ENCODE data around the gene TALDO1.

Gene TALDO1

DNA sequence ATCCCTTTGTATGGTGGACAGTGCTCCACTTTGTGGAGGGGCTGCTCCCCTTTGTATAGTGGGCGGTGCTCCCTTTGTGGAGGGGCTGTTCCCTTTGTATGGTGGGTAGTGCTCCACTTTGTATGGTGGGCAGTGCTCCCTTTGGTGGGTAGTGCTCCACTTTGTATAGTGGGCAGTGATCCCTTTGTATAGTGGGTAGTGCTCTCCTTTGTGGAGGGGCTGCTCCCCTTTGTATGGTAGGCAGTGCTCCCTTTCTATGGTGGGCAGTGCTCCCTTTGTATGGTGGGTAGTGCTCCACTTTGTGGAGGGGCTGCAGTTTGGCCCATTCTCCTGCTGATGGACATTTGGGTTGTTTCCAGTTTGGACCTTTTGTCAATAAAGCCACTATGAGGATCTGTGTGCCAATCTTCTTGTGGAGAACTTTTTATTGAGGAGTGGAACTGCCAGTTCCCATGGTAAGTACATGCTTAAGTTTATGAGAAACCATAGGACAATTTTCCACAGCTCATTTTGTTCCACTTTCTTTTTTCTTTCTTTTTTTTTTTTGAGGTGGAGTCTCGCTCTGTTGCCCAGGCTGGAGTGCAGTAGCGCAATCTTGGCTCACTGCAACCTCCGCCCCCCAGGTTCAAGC lies 4.6 kb upstream of the TALDO1 start:
- Mint-ChIP-seq H3K27me3 (ENCODE audit: low read depth) (peaks cover 15% of the 10 kb centered on the region), H3K27ac (no peak overlapping the region), H3K4me1 (ENCODE audit: low read depth) (peaks cover 9% of the 10 kb centered on the region), H3K36me3 (ENCODE audit: low read depth) (no peaks in the 10 kb centered on the region), H3K9me3 (no peaks in the 10 kb centered on the region), H3K4me3 (no peak overlapping the region)

DNA sequence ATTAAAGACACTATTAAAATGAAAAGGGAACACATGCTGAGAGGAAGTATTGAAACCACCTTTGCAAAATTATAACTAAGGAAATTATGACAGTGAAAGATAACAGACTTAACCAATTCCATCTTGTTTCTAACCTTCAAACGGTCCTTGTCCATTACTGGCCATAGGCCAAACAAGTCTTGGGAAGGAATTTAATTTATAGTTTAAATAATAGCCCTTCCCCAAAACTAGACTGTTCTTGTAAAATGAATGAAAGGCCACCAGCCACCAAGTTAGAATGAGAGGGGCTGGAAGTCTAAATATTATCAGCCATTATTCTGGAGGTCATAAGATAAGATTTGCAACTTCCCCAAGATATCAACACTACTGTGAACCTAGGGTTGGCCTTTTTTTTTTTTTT lies 1.8 kb upstream of the TALDO1 start:
- Mint-ChIP-seq H3K36me3 (ENCODE audit: low read depth) (no peaks in the 10 kb centered on the region), H3K9me3 (no peaks in the 10 kb centered on the region), H3K27ac (no peak overlapping the region), H3K4me1 (ENCODE audit: low read depth) (peaks cover 17% of the 10 kb centered on the region), H3K4me3 (no peak overlapping the region), H3K27me3 (ENCODE audit: low read depth) (no peaks in the 10 kb centered on the region)

DNA sequence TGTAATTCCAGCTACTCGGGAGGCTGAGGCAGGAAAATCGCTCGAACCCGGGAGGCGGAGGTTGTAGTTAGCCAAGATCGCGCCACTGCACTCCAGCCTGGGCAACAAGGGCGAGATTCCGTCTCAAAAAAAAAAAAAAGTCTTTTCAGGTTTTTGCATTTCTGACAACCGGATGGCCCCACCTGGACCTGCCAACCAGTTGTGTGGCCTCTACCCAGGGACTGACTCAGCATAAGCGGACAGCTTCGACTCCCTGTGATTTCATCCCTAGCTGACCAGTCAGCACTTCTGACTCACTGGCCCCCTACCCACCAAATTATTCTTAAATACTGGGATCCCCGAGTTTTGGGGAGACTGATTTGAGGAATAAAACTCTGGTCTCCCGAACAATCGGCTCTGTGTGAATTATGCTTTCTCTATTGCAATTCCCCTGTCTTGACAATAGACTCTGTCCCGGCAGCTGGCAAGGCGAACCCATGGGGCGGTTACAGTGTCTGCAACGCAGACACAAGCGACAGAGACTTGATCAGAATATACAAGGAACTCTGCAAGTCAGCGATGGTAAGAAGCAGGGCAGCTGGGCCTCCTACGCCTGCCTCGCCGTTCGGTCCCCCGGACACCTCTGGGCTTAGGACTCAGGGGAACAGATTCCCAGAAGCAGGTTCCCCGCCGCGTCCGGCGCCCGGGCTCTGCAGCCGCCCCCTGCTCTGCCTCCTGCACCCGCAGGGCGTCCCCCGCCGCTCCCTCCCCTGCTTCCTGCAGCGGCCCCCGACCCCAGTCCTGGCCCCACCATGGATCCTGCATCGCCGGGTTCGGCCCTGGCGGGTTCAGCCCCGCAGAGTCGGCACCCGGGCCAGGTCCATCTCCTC lies 741 bp upstream of the TALDO1 start:
- H3K4me3 Mint-ChIP-seq: peak overlapping the region; percentile 84
- no peaks in the 10 kb centered on the region for H3K9me3 Mint-ChIP-seq
- no peaks in the 10 kb centered on the region for H3K27me3 Mint-ChIP-seq (ENCODE audit: low read depth)
- peaks cover 17% of the 10 kb centered on the region for H3K4me1 Mint-ChIP-seq (ENCODE audit: low read depth)
- no peaks in the 10 kb centered on the region for H3K36me3 Mint-ChIP-seq (ENCODE audit: low read depth)
- peak overlapping the region; percentile 82 for H3K27ac Mint-ChIP-seq

DNA sequence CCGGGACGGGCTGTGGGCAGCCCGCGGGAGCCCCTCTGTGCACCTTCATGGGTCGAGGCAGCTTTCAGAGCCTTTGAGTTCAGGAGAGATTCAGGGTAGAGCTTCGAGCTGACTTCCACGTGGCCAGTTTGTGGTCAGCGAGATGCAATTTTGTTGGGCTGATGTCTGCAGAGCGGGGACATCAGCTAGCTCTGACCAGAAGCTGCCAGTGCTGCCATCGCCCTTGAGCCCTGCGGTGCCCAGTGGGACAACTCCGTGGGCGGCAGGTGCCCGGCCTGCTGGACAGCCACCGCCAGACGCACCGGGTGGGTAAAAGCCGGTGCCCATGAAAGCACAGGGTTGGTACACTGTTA lies 719 bp downstream of the TALDO1 start:
- Mint-ChIP-seq H3K9me3 (no peaks in the 10 kb centered on the region), H3K27ac (peak overlapping the region; percentile 79), H3K4me3 (peak overlapping the region; percentile 86), H3K27me3 (ENCODE audit: low read depth) (no peaks in the 10 kb centered on the region), H3K4me1 (ENCODE audit: low read depth) (peaks cover 18% of the 10 kb centered on the region), H3K36me3 (ENCODE audit: low read depth) (no peaks in the 10 kb centered on the region)

DNA sequence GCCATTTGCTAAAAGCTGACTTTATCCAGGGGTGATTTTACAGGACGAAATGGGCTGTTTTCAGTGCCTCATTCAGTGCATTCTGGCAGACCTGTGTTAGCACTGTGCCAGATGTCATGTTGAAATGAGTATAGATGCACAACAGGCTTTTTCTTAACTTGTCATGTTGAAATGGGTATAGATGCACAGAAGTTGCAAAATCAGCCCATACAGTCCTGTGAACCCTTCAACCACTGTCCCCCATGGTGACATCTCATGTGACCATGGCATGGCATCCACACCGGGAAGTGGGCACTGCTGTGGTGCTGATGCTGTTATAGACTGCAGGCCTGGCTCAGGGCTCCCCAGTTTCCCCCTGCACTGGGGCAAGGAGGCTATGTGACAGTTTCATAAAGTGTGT lies 2.5 kb downstream of the TALDO1 start:
- Mint-ChIP-seq H3K27ac (no peak overlapping the region), H3K4me1 (ENCODE audit: low read depth) (peaks cover 18% of the 10 kb centered on the region), H3K9me3 (no peaks in the 10 kb centered on the region), H3K36me3 (ENCODE audit: low read depth) (no peaks in the 10 kb centered on the region), H3K27me3 (ENCODE audit: low read depth) (no peaks in the 10 kb centered on the region), H3K4me3 (peak overlapping the region; percentile 61)

DNA sequence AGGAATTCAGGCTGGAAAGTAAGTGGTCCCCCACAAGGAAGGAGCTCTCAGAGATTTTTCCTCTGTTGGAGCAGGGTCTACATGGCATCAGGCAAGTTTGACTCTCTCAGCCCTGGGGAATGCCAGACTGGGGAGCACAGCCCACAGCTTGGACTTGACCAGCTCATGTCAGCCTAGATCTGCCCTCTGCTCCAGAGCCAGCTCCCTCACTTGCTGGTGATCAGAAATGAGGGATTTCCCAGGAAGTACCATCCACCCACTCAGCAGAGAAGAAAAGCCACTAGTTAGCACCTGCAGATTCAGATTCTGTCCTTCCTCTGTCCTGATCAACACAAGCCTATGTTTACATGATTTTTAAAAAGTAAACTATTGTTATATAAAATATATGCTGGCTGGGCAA lies 13.0 kb downstream of the TALDO1 start:
- Mint-ChIP-seq H3K9me3 (no peaks in the 10 kb centered on the region), H3K27ac (no peak overlapping the region), H3K36me3 (ENCODE audit: low read depth) (peaks cover 32% of the 10 kb centered on the region)

DNA sequence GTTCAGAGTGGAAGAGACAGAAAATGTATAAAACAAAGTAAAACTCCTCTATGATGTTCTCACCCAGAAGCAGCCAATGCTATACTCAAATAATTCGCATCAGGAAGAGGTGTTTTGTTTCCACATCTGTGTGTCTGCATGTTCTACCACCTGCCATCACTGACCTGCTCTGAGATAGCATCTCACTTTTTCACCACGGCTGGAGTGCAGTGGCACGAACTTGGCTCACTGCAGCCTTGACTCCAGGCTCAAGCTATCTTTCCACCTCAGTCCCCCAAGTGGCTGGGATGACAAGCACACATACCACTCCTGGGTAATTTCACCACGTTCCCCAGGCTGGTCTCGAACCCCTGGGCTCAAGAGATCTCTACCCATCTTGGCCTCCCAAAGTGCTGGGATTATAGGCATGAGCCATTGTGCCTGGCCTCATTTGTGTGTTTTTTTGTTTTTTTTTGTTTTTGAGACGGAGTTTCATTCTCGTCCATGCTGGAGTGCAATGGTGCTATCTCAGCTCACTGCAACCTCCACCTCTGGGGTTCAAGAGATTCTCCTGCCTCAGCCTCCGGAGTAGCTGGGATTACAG lies 14.4 kb downstream of the TALDO1 start:
- Mint-ChIP-seq H3K4me1 (ENCODE audit: low read depth) (peaks cover 4% of the 10 kb centered on the region), H3K9me3 (no peaks in the 10 kb centered on the region), H3K36me3 (ENCODE audit: low read depth) (peaks cover 30% of the 10 kb centered on the region), H3K27me3 (ENCODE audit: low read depth) (no peaks in the 10 kb centered on the region), H3K27ac (no peak overlapping the region), H3K4me3 (no peak overlapping the region)

More for the DNA sequence above, 13.0 kb downstream of the TALDO1 start:
- Mint-ChIP-seq H3K4me1 (ENCODE audit: low read depth) (peaks cover 4% of the 10 kb centered on the region), H3K4me3 (no peak overlapping the region), H3K27me3 (ENCODE audit: low read depth) (no peaks in the 10 kb centered on the region)

DNA sequence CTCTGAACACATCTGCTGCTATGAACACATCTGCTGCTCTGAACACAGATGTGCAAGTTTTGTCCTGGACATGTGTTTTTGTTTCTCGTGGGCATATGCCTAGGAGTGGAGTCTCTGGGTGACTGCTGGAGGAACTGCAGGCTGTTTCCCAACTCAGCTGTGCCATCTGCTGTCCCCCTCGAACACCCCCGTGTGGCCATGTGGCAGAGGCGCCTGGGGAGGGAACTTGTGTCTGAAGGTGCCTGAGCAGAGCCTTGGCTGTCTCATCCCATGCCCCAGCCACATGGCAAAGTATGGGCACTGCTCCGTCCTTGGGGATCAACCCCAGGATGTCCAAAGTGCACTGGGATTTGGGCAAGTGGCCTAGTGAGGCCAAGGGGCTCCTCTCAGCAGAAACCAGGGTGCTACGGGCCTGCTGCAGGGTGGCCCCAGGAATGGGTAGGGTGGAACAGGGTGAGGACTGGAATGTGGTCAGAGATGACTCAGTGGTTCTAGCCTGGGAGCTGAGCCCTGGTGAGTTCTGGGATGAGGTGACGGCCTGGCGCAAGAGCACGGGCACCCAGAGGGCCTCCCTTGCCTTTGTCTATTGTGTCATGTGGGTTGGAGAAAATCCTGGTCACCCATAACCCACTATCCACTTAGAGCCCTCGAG lies 15.3 kb downstream of the TALDO1 start:
- Mint-ChIP-seq H3K36me3 (ENCODE audit: low read depth) (peaks cover 29% of the 10 kb centered on the region), H3K4me3 (no peak overlapping the region), H3K9me3 (no peaks in the 10 kb centered on the region), H3K27me3 (ENCODE audit: low read depth) (no peaks in the 10 kb centered on the region), H3K4me1 (ENCODE audit: low read depth) (peaks cover 2% of the 10 kb centered on the region), H3K27ac (no peak overlapping the region)

DNA sequence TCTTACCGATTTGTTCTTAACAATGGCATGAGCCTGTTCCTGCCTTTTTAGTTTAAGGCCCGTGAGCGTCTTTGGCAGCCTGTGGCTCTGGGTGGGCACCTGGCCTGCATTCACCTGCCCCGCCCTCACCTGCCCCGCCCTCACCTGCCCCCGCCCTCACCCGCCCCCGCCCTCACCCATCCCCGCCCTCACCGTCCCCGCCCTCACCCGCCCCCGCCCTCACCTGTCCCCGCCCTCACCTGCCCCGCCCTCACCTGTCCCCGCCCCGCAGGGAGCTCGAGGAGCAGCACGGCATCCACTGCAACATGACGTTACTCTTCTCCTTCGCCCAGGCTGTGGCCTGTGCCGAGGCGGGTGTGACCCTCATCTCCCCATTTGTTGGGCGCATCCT lies 15.8 kb downstream of the TALDO1 start:
- H3K4me1 Mint-ChIP-seq (ENCODE audit: low read depth): peaks cover 2% of the 10 kb centered on the region
- no peaks in the 10 kb centered on the region for H3K9me3 Mint-ChIP-seq
- H3K36me3 Mint-ChIP-seq (ENCODE audit: low read depth): peaks cover 26% of the 10 kb centered on the region
- no peak overlapping the region for H3K27ac Mint-ChIP-seq
- no peaks in the 10 kb centered on the region for H3K27me3 Mint-ChIP-seq (ENCODE audit: low read depth)
- no peak overlapping the region for H3K4me3 Mint-ChIP-seq

DNA sequence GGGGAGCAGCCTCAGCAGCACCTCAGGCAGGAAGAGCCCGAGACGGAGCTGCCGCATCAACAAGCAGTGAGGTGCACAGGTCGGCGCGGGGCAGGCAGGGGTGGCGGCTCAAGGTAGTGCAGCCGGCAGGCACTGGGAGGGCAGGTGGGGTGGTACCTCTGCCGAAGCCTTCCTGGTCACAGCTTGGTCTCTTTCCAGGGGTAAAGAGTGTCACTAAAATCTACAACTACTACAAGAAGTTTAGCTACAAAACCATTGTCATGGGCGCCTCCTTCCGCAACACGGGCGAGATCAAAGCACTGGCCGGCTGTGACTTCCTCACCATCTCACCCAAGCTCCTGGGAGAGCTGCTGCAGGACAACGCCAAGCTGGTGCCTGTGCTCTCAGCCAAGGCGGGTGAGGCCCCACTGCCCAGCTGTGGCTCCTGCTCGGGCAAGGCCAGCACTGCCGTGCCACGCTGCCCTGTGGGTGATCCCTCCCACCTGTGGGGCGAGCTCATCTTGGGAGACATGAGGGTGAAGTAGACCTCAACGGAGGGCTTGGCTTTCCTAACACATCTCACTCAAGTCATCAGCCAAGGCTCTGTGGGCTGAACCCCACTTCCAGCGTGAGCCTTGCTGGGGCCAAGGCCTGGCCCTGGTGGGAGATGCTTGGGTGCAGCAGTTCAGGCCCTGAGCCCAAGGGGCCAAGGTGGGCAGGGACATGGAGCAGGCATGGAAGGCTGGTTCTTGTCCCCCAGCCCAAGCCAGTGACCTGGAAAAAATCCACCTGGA lies 16.5 kb downstream of the TALDO1 start:
- no peak overlapping the region for H3K4me3 Mint-ChIP-seq
- peaks cover 2% of the 10 kb centered on the region for H3K4me1 Mint-ChIP-seq (ENCODE audit: low read depth)
- H3K27me3 Mint-ChIP-seq (ENCODE audit: low read depth): no peaks in the 10 kb centered on the region
- peaks cover 24% of the 10 kb centered on the region for H3K36me3 Mint-ChIP-seq (ENCODE audit: low read depth)
- H3K27ac Mint-ChIP-seq: no peak overlapping the region
- H3K9me3 Mint-ChIP-seq: no peaks in the 10 kb centered on the region

DNA sequence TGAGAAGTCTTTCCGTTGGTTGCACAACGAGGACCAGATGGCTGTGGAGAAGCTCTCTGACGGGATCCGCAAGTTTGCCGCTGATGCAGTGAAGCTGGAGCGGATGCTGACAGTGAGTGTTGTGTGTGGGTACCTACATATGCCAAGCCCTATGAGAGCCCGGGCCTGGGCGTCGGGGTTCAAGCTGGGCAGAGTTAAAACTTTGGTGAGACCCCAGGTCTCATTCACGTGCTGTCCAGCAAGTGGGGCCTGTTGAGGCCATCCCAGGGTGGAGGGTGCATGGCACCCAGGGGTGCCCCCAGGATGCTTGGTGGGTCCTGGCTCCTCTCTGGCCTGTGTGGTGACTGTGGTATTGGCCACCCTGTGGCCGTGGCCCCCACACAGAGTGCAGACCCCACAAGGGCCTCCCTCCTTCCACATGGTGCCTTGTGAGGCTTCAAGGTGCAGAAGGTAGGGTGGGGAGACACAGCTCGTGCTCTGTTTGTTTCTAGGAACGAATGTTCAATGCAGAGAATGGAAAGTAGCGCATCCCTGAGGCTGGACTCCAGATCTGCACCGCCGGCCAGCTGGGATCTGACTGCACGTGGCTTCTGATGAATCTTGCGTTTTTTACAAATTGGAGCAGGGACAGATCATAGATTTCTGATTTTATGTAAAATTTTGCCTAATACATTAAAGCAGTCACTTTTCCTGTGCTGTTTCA lies 17.2 kb downstream of the TALDO1 start:
- no peak overlapping the region for H3K4me3 Mint-ChIP-seq
- peaks cover 24% of the 10 kb centered on the region for H3K36me3 Mint-ChIP-seq (ENCODE audit: low read depth)
- no peak overlapping the region for H3K27ac Mint-ChIP-seq
- no peaks in the 10 kb centered on the region for H3K9me3 Mint-ChIP-seq
- H3K4me1 Mint-ChIP-seq (ENCODE audit: low read depth): peaks cover 2% of the 10 kb centered on the region
- H3K27me3 Mint-ChIP-seq (ENCODE audit: low read depth): no peaks in the 10 kb centered on the region

DNA sequence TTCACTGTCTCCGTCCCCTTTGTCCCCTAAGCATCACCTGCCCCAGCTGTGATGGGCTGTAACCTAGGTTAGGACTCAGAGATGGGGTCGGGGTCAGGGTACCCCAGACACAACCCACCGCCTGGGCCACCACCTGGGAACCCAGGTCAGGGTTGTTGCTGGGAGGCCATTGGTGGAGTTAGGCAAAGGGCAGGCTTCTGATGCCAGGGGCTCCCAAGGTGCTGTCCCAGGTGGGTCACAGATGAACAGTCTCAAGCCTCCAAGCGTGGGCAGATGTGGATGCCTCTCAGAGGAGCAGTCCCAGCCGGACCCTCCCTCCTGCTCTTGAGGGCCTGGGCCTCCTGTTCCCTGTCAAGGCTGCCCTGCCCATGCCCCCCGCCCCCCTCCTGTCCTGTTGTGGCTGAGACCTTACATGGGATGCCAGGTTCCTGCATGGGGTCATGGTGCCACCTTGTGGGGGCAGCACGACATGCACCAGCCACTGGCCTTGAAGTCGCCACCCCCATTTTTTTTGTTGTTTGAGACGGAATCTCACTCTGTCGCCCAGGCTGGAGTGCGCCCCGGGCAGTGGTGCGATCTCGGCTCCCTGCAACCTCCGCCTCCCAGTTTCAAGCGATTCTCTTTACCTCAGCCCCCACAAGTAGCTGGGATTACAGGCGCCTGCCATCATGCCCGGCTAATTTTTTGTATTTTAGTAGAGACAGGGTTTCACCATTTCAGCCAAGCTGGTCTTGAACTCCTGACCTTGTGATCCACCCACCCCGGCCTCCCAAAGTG lies 17.9 kb downstream of the TALDO1 start:
- H3K27me3 Mint-ChIP-seq (ENCODE audit: low read depth): no peaks in the 10 kb centered on the region
- peaks cover 1% of the 10 kb centered on the region for H3K4me1 Mint-ChIP-seq (ENCODE audit: low read depth)
- H3K9me3 Mint-ChIP-seq: no peaks in the 10 kb centered on the region
- H3K4me3 Mint-ChIP-seq: no peak overlapping the region
- peaks cover 19% of the 10 kb centered on the region for H3K36me3 Mint-ChIP-seq (ENCODE audit: low read depth)
- H3K27ac Mint-ChIP-seq: no peak overlapping the region

DNA sequence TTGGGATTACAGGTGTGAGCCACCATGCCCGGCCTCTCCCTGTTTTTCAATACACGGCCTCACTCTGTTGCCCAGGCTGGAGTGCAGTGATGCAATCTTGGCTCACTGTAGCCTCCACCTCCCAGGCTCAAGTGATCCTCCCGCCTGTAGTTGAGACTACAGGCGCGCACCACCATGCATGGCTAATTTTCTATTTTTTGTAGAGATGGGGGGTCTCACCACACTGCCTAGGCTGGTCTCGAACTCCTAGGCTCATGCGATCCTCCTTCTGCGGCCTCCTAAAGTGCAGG lies 18.5 kb downstream of the TALDO1 start:
- Mint-ChIP-seq H3K4me1 (ENCODE audit: low read depth) (no peaks in the 10 kb centered on the region), H3K36me3 (ENCODE audit: low read depth) (peaks cover 18% of the 10 kb centered on the region), H3K4me3 (no peak overlapping the region), H3K27me3 (ENCODE audit: low read depth) (no peaks in the 10 kb centered on the region), H3K27ac (no peak overlapping the region), H3K9me3 (no peaks in the 10 kb centered on the region)

All from T-helper 1 cell treated with Interleukin-12 subunit alpha and Interleukin-12 subunit beta and Interleukin-4 antibody, amounts not matched to agents 30 μg/mL and 1 μg/mL, for 36 hours (primary cell).